A549 (cell line): Measurements from ENCODE around the gene C12orf42. TPM values are rescaled to one million over a fixed set of nuclear protein-coding genes. Genes with fewer than 3 reads are reported as not detected.

Experiments used
- ATAC-seq, 2 experiments: fragments of 200-7000 bp in 1 of 2; fragments of >200 bp in 1 of 2; cut with Nextera tagmentation in 1 of 2; cut with Tn5 transposase in 1 of 2; 3 replicates each; pipeline versions ENCODE4 v1.8.0 to v1.9.1; 2018 to 2020; ENCODE audit warnings: mild to moderate bottlenecking in 1 of 2, moderate library complexity in 1 of 2
- CTCF ChIA-PET: fragments of 300-600 bp; sonication (Branson Sonifier 250); formaldehyde crosslinking; extraction: SDS; loops from one replicate; lab custom pipeline; 2021; ENCODE audit warnings: antibody characterized with exemption, inconsistent platforms; lab: Yijun Ruan, JAX
- POLR2A ChIA-PET: fragments of 350-600 bp; formaldehyde crosslinking; extraction: SDS; loops from one replicate; lab custom pipeline; 2021; ENCODE audit warnings: antibody characterized with exemption, inconsistent platforms; lab: Yijun Ruan, JAX
- DNase-seq, 2 experiments: peaks; one replicate each; pipeline versions ENCODE4 v3.0.0 to v3.0.0-alpha.2; 2011 to 2016; ENCODE audit warnings: low read depth in 1 of 2, low spot score in 1 of 2
- FAIRE-seq: peaks from 2 replicates; lab custom pipeline; 2011; peaks lifted over from hg19 to GRCh38; lab: Jason Lieb, UNC
- H3K27ac ChIP-seq, 2 experiments: fragments of >200 bp; sonication (Bioruptor Twin); formaldehyde crosslinking; 3 replicates each; pipeline ENCODE4 v1.5.1; 2016 to 2017
- H3K4me1 ChIP-seq: fragments of >200 bp; sonication (Bioruptor Twin); formaldehyde crosslinking; 3 replicates; pipeline ENCODE4 v1.6.1; 2016
- H3K4me2 ChIP-seq: fragments of >200 bp; sonication (Bioruptor Twin); formaldehyde crosslinking; 3 replicates; pipeline ENCODE4 v1.6.1; 2016
- H3K4me3 ChIP-seq: fragments of >200 bp; sonication (Bioruptor Twin); formaldehyde crosslinking; 3 replicates; pipeline ENCODE4 v1.5.1; 2016
- H3K9me3 ChIP-seq: fragments of >200 bp; sonication (Bioruptor Twin); formaldehyde crosslinking; 3 replicates; pipeline ENCODE4 v1.6.1; 2016
- CBX2 ChIP-seq: fragments of 200-600 bp; sonication (generic); IDR thresholded peaks from 2 replicates; pipeline ENCODE4 v1.6.1; 2016; ENCODE audit warnings: low read depth, mild to moderate bottlenecking, borderline replicate concordance
- CBX8 ChIP-seq: fragments of 200-600 bp; sonication (generic); IDR thresholded peaks from 2 replicates; pipeline ENCODE4 v1.6.1; 2016
- CEBPB ChIP-seq, 2 experiments: fragments of >200 bp in 1 of 2; sonication (Bioruptor Twin) in 1 of 2; formaldehyde crosslinking in 1 of 2; IDR thresholded peaks; 2 replicates each; pipeline ENCODE4 v1.6.1; 2012 to 2016
- CHD2 ChIP-seq: fragments of 150-350 bp; IDR thresholded peaks from 2 replicates; pipeline ENCODE4 v1.6.1; 2014; ENCODE audit warnings: low read length; ENCODE audit not compliant: partially characterized antibody
- EHF ChIP-seq: fragments of 250-450 bp; sonication (Bioruptor Pico); IDR thresholded peaks from 2 replicates; pipeline ENCODE4 v1.5.0; 2020; ENCODE audit warnings: mild to moderate bottlenecking
- EP300 ChIP-seq, 2 experiments: fragments of >200 bp; sonication (Bioruptor Twin); formaldehyde crosslinking; IDR thresholded peaks; 2 replicates in 1 of 2; 3 replicates in 1 of 2; pipeline ENCODE4 v1.6.1; 2016 to 2017
- ESRRA ChIP-seq: fragments of 150-350 bp; IDR thresholded peaks from 2 replicates; pipeline ENCODE4 v1.6.1; 2014; ENCODE audit warnings: mild to moderate bottlenecking, low read length, borderline replicate concordance
- FOSB ChIP-seq: fragments of 250-450 bp; sonication (Bioruptor Pico); IDR thresholded peaks from 2 replicates; pipeline ENCODE4 v1.5.0; 2020; ENCODE audit warnings: mild to moderate bottlenecking, moderate library complexity
- FOXS1 ChIP-seq: fragments of 250-450 bp; sonication (Bioruptor Pico); IDR thresholded peaks from 2 replicates; pipeline ENCODE4 v1.5.0; 2020; ENCODE audit warnings: mild to moderate bottlenecking, moderate library complexity
- HDAC2 ChIP-seq: fragments of 200-600 bp; sonication (generic); IDR thresholded peaks from 2 replicates; pipeline ENCODE4 v1.6.1; 2016
- HEYL ChIP-seq: fragments of 250-450 bp; sonication (Bioruptor Pico); IDR thresholded peaks from 2 replicates; pipeline ENCODE4 v1.8.0; 2021; ENCODE audit warnings: mild to moderate bottlenecking, moderate library complexity
- HOXA7 ChIP-seq: fragments of 250-450 bp; sonication (Bioruptor Pico); IDR thresholded peaks from 2 replicates; pipeline ENCODE4 v1.5.0; 2020; ENCODE audit warnings: mild to moderate bottlenecking, moderate library complexity
- HOXB13 ChIP-seq: fragments of 250-450 bp; sonication (Bioruptor Pico); IDR thresholded peaks from 2 replicates; pipeline ENCODE4 v1.5.0; 2020; ENCODE audit warnings: low read depth, mild to moderate bottlenecking, moderate library complexity
- HOXB5 ChIP-seq: fragments of 250-450 bp; sonication (Bioruptor Pico); IDR thresholded peaks from 2 replicates; pipeline ENCODE4 v1.5.0; 2020; ENCODE audit warnings: mild to moderate bottlenecking, moderate library complexity
- POLR2A ChIP-seq: IDR thresholded peaks from 2 replicates; pipeline ENCODE4 v1.6.1; 2012; ENCODE audit warnings: mild to moderate bottlenecking, low read length
- POLR2AphosphoS2 ChIP-seq: conservative IDR thresholded peaks from 2 replicates; pipeline ENCODE4 v1.6.1; 2012; ENCODE audit warnings: low read length, improper control_type of control experiment, inconsistent platforms
- RARB ChIP-seq: fragments of 250-450 bp; sonication (Bioruptor Pico); IDR thresholded peaks from 2 replicates; pipeline ENCODE4 v1.8.0; 2021; ENCODE audit warnings: mild to moderate bottlenecking, moderate library complexity
- RCOR1 ChIP-seq: fragments of 150-350 bp; IDR thresholded peaks from 2 replicates; pipeline ENCODE4 v1.6.1; 2014; ENCODE audit warnings: antibody characterized with exemption, low read length, low read depth
- RNF2 ChIP-seq: fragments of 200-600 bp; sonication (generic); IDR thresholded peaks from 2 replicates; pipeline ENCODE4 v1.6.1; 2016; ENCODE audit warnings: low read depth, mild to moderate bottlenecking, antibody characterized with exemption, moderate library complexity, borderline replicate concordance
- SREBF2 ChIP-seq: fragments of 450-650 bp; IDR thresholded peaks from 2 replicates; pipeline ENCODE4 v1.6.1; 2014; ENCODE audit warnings: mild to moderate bottlenecking, moderate library complexity
- TFCP2L1 ChIP-seq: fragments of 250-450 bp; sonication (Bioruptor Pico); IDR thresholded peaks from 2 replicates; pipeline ENCODE4 v1.5.0; 2021; ENCODE audit warnings: mild to moderate bottlenecking
- TP53 ChIP-seq: fragments of 250-450 bp; sonication (Bioruptor Pico); IDR thresholded peaks from 2 replicates; pipeline ENCODE4 v1.5.0; 2021; ENCODE audit warnings: mild to moderate bottlenecking, moderate library complexity
- ZSCAN20 ChIP-seq: fragments of 250-450 bp; sonication (Bioruptor Pico); IDR thresholded peaks from 2 replicates; pipeline ENCODE4 v1.8.0; 2022; ENCODE audit warnings: mild to moderate bottlenecking, moderate library complexity
- WGBS: methylation state at CpG from one replicate; pipeline ENCODE4 v1.1.6; 2017; ENCODE audit errors: missing lambda C conversion rate; 5-methylcytosine and 5-hydroxymethylcytosine counted together
- polyA plus RNA-seq, 4 experiments: library from polyadenylated mRNA; depleted of rRNA in 3 of 4; stranded (reverse); fragments of >200 nt; fragmentation: RNase III in 1 of 4; extraction: RNeasy Plus Mini Kit Qiagen cat#74134 plus additional on column Dnase treatment in 1 of 4; gene quantifications; 2 replicates in 3 of 4; 3 replicates in 1 of 4; pipeline ENCODE4 v1.2.3, GENCODE V29; 2011 to 2017
- TF ChIP-seq, protein P1 (sequence below): fragments of 250-450 bp; sonication (Bioruptor Pico); IDR thresholded peaks from 2 replicates; pipeline ENCODE4 v1.5.0; 2021; ENCODE audit warnings: mild to moderate bottlenecking, moderate library complexity, borderline replicate concordance
- TF ChIP-seq, protein P2 (sequence below): IDR thresholded peaks from 2 replicates; pipeline ENCODE4 v1.6.1; 2012; ENCODE audit warnings: low read depth, borderline replicate concordance
- TF ChIP-seq, protein P3 (sequence below): fragments of 150-350 bp; IDR thresholded peaks from 2 replicates; pipeline ENCODE4 v1.6.1; 2014; ENCODE audit warnings: low read depth, mild to moderate bottlenecking, low read length

Gene C12orf42
- polyA plus RNA-seq, 2 of the 4 experiments (the other 2 are of a cell fraction): not detected

DNA sequence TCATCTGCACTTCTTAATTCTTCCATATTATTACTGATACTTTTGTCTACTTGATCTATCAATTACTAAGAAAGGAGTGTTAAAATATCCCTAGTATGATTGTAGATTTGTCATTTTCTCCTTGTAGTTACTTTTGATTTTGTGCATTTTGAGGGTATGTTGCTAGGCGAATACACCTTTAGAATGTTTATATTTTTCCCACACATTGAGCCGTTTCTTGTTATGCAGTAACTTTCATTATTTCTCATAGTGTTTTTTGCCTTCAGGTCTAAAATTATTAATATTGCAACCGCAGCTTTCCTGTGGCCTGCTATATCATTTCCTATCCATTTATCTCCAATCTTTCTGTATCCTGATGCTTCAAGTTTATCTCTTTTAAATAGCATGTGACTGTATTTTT, 44.6 kb upstream of the C12orf42 start (continued):
- TF ChIP-seq, protein P1, sequence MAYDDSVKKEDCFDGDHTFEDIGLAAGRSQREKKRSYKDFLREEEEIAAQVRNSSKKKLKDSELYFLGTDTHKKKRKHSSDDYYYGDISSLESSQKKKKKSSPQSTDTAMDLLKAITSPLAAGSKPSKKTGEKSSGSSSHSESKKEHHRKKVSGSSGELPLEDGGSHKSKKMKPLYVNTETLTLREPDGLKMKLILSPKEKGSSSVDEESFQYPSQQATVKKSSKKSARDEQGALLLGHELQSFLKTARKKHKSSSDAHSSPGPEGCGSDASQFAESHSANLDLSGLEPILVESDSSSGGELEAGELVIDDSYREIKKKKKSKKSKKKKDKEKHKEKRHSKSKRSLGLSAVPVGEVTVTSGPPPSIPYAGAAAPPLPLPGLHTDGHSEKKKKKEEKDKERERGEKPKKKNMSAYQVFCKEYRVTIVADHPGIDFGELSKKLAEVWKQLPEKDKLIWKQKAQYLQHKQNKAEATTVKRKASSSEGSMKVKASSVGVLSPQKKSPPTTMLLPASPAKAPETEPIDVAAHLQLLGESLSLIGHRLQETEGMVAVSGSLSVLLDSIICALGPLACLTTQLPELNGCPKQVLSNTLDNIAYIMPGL: no peak
- TF ChIP-seq HDAC2 (no peak), FOSB (CRISPR knock-in tag) (no peak), CHD2 (no peak), POLR2A (no peak), RCOR1 (no peak)

DNA sequence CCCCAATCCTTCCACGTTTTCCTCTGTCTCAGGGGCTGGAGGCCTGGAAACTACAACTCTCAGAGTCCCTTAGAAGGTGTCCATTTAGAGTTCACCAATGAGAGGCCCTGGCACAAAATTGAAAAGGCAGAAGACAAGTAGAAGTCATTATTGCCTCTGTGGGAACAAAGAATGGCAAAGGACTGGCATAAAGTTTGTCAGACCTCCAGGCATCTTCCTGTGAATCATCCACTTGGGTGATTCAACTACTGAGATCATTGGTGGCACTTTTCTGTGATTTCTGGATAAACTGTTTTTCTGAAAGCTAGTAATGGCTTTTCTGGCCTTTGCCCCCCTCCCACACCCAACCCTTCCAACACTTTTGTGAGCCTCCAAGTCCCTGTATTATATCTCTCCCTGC, 42.6 kb upstream of the C12orf42 start:
- TF ChIP-seq RNF2 (no peak), ESRRA (no peak), HOXA7 (CRISPR knock-in tag) (no peak), HOXB13 (CRISPR knock-in tag) (no peak), EP300 (IDR thresholded peaks at IDR 0.05) (no peak), HOXB5 (CRISPR knock-in tag) (no peak), RCOR1 (no peak), CBX2 (no peak), TP53 (no peak)
- TF ChIP-seq, protein P2, sequence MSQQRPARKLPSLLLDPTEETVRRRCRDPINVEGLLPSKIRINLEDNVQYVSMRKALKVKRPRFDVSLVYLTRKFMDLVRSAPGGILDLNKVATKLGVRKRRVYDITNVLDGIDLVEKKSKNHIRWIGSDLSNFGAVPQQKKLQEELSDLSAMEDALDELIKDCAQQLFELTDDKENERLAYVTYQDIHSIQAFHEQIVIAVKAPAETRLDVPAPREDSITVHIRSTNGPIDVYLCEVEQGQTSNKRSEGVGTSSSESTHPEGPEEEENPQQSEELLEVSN: no peak
- TF ChIP-seq, protein P3, sequence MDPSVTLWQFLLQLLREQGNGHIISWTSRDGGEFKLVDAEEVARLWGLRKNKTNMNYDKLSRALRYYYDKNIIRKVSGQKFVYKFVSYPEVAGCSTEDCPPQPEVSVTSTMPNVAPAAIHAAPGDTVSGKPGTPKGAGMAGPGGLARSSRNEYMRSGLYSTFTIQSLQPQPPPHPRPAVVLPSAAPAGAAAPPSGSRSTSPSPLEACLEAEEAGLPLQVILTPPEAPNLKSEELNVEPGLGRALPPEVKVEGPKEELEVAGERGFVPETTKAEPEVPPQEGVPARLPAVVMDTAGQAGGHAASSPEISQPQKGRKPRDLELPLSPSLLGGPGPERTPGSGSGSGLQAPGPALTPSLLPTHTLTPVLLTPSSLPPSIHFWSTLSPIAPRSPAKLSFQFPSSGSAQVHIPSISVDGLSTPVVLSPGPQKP: no peak
- Histone ChIP-seq H3K4me1 (peaks cover 5% of the 10 kb centered on the region; the same call in 1 of the 3 replicates), H3K4me2 (peak overlapping the region; percentile 6; the same call in 1 of the 3 replicates), H3K27ac (peak overlapping the region in 1 of 2 experiments; percentile 0; a peak in 1 of 6 replicates), H3K9me3 (no peaks in the 10 kb centered on the region), H3K4me3 (no peak overlapping the region)
- ATAC-seq: no peak; a peak in 1 of 6 replicates
- POLR2A ChIA-PET: no interaction called here
- whole genome bisulfite sequencing: 9% methylated on average over 1 of the region's 1 CpG
- peak; percentile 46 for FAIRE-seq
- CTCF ChIA-PET: interaction anchor here (2.5 to 5.6 kb wide), 2 partner anchors 10 to 655 kb away, joined by 7 to 45 read pairs; no protein-coding TSS in a partner anchor
- no peak for DNase-seq

DNA sequence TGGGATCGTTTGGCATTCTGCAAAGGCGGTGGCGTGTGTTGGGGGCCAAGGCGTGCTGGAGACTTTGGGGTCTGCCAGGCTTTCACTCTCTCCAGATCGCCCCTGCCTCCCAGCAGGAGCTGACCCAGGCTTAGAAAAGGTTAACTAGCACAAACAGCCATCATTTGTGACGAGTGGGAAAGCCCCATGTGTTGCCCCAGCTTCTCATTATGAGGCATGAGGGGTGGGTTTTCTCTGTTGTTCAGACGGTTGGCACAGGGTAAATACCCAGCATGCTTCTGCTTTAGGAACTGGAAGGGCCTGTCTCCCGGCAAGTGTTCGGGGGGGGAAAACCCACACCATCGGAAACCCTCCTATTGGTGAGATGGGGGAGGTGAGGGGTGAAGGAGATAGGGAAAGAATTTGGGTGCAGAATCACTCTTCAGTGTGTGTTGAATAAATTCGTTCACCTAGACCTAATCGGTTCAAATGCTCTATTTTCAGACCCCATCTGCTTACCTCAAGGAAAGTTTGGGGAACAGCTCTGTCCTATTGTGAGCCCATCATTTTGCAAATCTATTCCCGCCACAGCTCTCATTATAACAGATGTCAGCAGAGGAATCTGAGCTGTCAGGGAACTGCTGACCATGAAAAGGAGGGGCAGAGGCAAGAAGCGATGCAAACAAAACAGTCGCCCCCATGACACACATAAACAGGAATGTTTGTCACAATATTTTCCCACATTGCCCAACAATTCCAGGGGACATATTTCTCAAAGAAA, 34.7 kb upstream of the C12orf42 start:
- no peak for DNase-seq
- 61% methylated on average over 15 of the region's 15 CpGs for WGBS
- ATAC-seq: no peak
- no peak overlapping the region for H3K27ac ChIP-seq
- FAIRE-seq: no peak
- TF ChIP-seq SREBF2 (no peak), TP53 (no peak), CBX8 (no peak), CEBPB (IDR thresholded peaks at IDR 0.05) (no peak), HOXB13 (CRISPR knock-in tag) (no peak), HEYL (no peak), RARB (CRISPR knock-in tag) (no peak), POLR2AphosphoS2 (no peak), EHF (no peak), TFCP2L1 (CRISPR knock-in tag) (no peak), RCOR1 (no peak), CHD2 (no peak), HDAC2 (no peak), FOXS1 (CRISPR knock-in tag) (no peak), ZSCAN20 (no peak)
- TF ChIP-seq, protein P1: no peak
- TF ChIP-seq, all 56 proteins: peak for 0
- CTCF ChIA-PET: interaction anchor here (0.7 to 1.3 kb wide), 3 partner anchors 9 to 647 kb away, joined by 3 read pairs; no protein-coding TSS in a partner anchor
- POLR2A ChIA-PET: no interaction called here
- Histone ChIP-seq H3K9me3 (no peaks in the 10 kb centered on the region), H3K4me1 (no peaks in the 10 kb centered on the region), H3K4me2 (no peak overlapping the region), H3K4me3 (no peak overlapping the region)
